HG03457 (cell line): ENCODE data around the gene GSDMA.
"Not testable (repeated sequence)": the region's sequence is repeated elsewhere in the genome, so short reads cannot be mapped to it uniquely, and the experiment has no call there.

ENCODE experiments used
- ATAC-seq: cut with Tn5 transposase; IDR thresholded peaks from one replicate; pipeline ENCODE4 v1.9.1; 2021; ENCODE audit warnings: moderate number of reproducible peaks; ENCODE audit not compliant: unreplicated experiment

GSDMA gene

DNA sequence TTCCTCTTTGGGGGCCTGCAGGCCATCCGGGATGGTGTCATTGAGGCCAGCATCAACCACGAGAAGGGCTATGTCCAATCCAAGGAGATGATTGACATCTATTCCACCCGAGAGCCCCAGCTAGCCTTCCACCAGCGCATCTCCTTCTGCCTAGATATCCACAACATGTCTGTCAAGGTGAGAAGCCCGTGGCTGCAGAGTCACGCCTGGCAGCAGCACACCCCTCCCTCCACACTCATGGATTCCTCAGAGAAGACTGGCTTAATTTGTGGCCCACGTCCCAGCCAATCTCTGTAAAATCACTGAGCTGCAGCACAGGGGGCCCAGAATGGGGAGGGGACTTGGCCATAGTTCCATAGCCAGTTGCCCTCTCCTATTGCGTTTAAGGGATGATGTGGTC is 33.4 kb downstream of the GSDMA start:
- no peak for ATAC-seq

DNA sequence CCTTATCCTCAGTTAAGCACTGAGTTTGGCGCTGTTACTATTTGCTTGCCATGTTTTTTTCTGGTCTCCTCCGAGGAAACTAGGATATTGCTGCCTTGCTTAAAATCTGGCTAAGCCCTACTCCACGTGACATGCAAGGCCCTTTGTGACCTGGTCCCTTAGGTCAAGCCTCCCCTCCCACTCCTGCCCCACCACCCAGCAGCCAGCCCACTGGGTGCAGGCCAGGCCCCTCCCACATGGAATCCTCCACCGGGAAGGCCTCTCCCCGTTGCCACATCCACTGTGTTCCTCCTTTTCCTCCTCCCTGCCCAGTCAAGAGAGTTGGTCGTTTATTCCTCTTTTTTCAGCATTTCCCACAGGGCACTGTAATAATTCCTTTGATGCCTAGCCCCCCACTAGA is 34.0 kb downstream of the GSDMA start:
- ATAC-seq, result no peak

DNA sequence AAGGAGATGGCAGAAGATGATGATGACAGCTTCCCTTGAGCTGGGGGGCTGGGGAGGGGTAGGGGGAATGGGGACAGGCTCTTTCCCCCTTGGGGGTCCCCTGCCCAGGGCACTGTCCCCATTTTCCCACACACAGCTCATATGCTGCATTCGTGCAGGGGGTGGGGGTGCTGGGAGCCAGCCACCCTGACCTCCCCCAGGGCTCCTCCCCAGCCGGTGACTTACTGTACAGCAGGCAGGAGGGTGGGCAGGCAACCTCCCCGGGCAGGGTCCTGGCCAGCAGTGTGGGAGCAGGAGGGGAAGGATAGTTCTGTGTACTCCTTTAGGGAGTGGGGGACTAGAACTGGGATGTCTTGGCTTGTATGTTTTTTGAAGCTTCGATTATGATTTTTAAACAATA is 34.7 kb downstream of the GSDMA start:
- ATAC-seq, result no peak

DNA sequence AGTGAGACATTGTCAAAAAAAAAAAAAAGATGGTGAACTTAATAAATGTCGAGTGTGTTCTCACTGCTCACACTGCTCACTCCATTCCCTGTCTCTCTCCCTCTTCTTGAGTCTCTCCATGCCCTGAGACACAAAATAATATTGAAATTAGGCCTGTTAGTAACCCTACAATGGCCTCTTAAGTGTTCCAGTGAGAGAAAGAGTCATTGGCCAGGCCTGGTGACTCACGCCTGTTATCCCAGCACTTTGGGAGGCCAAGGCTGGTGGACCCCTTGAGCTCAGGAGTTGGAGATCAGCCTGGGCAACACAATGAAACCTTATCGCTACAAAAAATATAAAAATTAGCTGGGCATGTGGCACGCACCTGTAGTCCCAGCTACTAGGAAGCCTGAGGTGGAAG is 36.3 kb downstream of the GSDMA start:
- no peak for ATAC-seq

DNA sequence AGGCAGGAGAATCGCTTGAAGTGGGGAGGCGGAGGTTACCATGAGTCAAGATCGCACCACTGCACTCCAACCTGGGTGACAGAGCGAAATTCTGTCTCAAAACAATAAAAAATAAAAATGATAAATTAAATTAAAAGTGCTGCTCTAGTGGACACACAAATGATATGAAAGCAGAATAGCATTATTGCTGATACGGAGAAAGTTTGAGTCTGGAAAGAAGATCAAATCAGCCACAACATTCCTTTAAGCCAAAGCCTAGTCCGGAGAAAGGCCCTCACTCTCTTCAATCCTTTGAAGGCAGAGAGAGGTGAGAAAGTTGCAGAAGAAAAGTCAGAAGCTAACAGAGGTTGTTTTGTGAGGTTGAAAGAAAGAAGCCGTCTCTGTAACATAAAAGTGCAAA is 37.4 kb downstream of the GSDMA start:
- no peak for ATAC-seq

DNA sequence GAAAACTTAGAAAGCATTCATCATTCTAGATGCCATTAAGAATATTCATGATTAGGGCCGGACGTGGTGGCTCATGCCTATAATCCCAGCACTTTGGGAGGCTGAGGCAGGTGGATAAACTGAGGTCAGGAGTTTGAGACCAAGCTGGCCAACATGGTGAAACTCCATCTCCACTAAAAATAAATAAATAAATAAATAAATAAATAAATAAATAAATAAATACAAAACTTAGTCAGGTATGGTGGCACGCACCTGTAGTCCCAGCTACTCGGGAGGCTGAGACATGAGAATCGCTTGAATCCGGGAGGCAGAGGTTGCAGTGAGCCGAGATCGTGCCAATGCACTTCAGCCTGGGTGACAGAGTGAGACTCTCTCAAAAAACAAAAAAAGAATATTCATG is 38.5 kb downstream of the GSDMA start:
- ATAC-seq, result not testable (repeated sequence)

DNA sequence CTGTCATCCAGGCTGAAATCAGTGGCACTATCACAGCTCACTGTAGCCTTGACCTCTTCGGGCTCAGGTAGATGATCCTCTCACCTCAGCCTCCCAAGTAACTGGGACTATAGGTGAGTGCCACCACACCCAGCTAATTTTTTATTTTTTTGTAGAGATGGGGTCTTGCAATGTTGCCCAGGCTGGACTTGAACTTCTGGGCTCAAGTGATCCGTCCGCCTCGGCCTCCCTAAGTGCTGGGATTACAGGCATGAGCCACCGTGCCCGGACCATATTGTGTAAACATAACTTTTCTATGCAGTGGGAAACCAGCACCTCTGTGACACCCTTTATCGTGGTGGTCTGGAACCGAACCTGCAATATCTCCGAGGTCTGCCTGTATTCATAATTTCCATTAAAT is 41.3 kb downstream of the GSDMA start:
- ATAC-seq, result no peak

DNA sequence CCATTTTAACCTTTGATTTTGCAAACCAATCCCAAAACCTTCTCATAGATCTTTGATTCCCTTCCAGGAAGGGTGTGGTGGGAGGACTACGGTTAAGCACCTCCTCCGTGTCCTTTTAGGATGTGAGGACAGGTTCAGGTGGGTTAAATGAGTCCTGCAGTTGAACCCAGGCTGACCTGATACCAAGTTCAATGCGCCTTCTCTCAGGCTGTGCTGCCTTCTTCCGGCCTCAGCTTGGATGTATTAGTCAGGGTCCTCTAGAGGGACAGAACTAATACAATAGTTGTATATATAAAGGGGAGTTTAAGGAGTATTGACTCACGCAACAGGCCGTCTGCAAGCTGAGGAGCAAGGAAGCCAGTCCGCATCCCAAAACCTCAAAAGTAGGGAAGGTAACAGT is 41.9 kb downstream of the GSDMA start:
- no peak for ATAC-seq

DNA sequence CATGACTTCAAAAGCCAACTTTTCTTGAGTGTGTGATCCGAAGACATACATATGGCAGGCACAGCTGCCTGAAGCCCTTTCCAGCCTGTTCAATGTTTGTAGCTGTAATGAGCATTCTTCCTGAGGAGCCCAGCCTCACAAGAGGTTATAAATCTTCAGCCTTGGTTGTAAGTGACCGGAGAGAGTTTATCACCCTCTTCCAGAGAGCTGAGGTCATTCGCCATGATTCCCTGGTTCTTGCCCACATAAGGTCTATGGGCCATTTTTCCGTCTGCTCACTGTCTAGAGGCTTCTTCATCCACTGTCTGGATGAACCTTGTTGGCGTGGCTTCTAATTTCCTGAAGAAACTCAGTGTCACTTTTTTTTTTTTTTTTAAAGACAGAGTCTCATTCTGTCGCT is 42.7 kb downstream of the GSDMA start:
- no peak for ATAC-seq

DNA sequence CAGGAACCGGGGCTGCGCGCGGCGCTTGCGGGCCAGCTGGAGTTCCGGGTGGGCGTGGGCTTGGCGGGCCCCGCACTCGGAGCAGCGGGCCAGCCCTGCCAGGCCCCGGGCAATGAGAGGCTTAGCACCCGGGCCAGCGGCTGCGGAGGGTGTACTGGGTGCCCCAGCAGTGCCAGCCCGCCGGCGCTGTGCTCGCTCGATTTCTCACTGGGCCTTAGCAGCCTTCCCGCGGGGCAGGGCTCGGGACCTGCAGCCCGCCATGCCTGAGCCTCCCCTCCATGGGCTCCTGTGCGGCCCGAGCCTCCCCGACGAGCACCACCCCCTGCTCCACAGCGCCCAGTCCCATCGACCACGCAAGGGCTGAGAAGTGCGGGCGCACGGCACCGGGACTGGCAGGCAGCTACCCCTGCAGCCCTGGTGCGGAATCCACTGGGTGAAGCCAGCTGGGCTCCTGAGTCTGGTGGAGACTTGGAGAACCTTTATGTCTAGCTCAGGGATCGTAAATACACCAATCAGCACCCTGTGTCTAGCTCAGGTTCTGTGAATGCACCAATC is 48.2 kb downstream of the GSDMA start:
- not testable (repeated sequence) for ATAC-seq

DNA sequence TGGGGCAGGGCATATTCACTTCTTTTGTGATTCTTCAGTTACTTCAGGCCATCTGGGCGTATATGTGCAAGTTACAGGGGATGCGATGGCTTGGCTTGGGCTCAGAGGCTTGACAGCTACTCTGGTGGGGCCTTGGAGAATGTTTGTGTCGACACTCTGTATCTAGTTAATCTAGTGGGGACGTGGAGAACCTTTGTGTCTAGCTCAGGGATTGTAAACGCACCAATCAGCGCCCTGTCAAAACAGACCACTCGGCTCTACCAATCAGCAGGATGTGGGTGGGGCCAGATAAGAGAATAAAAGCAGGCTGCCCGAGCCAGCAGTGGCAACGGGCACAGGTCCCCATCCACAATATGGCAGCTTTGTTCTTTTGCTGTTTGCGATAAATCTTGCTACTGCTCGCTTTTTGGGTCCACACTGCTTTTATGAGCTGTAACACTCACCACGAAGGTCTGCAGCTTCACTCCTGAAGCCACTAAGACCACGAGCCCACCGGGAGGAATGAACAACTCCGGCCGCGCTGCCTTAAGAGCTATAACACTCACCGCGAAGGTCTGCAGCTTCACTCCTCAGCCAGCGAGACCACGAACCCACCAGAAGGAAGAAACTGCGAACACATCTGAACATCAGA is 49.3 kb downstream of the GSDMA start:
- ATAC-seq, result not testable (repeated sequence)

DNA sequence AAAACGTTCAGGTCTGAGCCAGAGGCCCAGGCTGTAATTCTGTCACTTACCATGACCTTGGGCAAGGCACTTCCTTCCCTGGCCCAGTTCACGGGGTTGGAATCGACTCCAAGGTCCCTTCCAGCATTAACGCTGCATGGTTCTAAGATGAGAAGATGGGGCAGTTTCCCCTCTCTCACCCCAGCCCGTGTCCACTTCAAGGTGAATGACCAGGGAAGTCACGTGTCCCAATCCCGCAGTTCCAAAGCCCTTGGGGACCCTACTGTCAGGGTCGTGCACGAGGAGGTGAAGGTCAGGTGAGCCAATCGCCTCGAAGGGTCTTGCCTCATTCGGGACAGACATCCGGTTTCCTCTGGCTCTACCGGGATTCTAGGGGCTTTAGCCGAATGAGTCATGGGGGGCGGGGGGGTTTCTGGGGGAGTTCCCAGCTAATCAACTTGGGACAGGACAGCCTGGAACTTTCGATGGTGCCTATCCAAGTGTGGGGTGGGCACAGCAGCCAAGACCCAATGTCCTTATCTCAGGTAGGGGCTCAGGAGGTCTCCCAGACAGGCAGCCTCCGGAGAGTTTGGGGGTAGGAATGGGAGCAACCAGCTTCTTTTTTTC is 51.7 kb downstream of the GSDMA start:
- no peak for ATAC-seq

DNA sequence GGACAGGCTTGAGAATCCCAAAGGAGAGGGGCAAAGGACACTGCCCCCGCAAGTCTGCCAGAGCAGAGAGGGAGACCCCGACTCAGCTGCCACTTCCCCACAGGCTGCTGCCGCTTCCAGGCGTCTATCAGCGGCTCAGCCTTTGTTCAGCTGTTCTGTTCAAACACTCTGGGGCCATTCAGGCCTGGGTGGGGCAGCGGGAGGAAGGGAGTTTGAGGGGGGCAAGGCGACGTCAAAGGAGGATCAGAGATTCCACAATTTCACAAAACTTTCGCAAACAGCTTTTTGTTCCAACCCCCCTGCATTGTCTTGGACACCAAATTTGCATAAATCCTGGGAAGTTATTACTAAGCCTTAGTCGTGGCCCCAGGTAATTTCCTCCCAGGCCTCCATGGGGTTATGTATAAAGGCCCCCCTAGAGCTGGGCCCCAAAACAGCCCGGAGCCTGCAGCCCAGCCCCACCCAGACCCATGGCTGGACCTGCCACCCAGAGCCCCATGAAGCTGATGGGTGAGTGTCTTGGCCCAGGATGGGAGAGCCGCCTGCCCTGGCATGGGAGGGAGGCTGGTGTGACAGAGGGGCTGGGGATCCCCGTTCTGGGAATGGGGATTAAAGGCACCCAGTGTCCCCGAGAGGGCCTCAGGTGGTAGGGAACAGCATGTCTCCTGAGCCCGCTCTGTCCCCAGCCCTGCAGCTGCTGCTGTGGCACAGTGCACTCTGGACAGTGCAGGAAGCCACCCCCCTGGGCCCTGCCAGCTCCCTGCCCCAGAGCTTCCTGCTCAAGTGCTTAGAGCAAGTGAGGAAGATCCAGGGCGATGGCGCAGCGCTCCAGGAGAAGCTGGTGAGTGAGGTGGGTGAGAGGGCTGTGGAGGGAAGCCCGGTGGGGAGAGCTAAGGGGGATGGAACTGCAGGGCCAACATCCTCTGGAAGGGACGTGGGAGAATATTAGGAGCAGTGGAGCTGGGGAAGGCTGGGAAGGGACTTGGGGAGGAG is 52.5 kb downstream of the GSDMA start, which contains the start of gene CSF3:
TSS of gene CSF3 (plus strand) at position 436 of the 993 bp plus-strand sequence. CDS start at position 471, 35 bp downstream.
- ATAC-seq, result no peak

DNA sequence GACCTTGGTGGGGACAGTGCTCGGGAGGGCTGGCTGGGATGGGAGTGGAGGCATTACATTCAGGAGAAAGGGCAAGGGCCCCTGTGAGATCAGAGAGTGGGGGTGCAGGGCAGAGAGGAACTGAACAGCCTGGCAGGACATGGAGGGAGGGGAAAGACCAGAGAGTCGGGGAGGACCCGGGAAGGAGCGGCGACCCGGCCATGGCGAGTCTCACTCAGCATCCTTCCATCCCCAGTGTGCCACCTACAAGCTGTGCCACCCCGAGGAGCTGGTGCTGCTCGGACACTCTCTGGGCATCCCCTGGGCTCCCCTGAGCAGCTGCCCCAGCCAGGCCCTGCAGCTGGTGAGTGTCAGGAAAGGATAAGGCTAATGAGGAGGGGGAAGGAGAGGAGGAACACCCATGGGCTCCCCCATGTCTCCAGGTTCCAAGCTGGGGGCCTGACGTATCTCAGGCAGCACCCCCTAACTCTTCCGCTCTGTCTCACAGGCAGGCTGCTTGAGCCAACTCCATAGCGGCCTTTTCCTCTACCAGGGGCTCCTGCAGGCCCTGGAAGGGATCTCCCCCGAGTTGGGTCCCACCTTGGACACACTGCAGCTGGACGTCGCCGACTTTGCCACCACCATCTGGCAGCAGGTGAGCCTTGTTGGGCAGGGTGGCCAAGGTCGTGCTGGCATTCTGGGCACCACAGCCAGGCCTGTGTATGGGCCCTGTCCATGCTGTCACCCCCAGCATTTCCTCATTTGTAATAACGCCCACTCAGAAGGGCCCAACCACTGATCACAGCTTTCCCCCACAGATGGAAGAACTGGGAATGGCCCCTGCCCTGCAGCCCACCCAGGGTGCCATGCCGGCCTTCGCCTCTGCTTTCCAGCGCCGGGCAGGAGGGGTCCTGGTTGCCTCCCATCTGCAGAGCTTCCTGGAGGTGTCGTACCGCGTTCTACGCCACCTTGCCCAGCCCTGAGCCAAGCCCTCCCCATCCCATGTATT is 53.5 kb downstream of the GSDMA start:
- no peak for ATAC-seq

DNA sequence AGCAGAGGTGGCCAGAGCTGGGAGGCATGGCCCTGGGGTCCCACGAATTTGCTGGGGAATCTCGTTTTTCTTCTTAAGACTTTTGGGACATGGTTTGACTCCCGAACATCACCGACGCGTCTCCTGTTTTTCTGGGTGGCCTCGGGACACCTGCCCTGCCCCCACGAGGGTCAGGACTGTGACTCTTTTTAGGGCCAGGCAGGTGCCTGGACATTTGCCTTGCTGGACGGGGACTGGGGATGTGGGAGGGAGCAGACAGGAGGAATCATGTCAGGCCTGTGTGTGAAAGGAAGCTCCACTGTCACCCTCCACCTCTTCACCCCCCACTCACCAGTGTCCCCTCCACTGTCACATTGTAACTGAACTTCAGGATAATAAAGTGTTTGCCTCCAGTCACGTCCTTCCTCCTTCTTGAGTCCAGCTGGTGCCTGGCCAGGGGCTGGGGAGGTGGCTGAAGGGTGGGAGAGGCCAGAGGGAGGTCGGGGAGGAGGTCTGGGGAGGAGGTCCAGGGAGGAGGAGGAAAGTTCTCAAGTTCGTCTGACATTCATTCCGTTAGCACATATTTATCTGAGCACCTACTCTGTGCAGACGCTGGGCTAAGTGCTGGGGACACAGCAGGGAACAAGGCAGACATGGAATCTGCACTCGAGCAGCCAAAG is 54.7 kb downstream of the GSDMA start:
- ATAC-seq, result no peak

DNA sequence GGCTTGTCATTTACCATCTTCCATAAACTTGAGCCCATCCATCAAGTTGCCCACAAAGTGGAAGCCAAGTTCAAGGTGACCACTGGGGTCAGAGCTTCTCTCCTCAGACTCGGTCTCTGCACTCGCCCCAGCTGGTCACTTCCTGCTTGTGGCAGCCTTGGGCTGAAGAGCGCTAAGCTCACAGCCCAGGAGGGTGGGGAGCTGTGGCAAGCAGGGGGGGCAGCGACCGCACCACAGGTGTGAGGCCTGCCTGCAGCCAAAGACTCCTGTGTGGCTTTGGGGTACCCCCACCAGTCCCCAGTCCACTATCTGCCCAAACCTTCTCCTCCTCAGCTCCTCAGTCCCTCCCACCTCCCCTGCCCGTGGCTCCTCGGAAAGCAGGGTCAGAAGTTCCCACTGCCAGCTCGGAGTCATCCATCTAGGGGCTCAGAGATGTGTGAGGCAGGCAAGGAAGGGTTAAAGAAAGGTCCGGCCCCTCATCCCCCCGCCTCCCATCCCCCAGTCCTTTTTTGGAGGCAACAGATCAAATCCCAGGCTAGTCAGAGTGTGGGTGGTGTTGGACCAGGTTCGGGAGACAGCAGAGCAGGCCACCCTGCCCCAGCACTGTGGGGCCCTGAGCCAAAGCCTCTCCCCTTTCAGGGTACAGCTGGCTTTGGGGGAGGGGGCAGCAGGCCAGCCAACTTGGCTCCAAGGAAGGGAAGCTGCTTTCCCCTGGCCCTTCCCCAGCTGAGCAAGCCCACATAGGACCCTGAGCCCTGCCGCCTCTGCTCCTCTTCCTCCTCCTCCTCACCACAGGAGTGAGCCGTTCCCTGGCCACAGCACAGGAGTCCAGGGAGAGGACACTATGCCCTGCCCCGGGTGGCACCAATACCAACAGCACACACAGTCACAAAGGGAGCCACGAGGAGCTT is 55.7 kb downstream of the GSDMA start:
- ATAC-seq, result no peak

DNA sequence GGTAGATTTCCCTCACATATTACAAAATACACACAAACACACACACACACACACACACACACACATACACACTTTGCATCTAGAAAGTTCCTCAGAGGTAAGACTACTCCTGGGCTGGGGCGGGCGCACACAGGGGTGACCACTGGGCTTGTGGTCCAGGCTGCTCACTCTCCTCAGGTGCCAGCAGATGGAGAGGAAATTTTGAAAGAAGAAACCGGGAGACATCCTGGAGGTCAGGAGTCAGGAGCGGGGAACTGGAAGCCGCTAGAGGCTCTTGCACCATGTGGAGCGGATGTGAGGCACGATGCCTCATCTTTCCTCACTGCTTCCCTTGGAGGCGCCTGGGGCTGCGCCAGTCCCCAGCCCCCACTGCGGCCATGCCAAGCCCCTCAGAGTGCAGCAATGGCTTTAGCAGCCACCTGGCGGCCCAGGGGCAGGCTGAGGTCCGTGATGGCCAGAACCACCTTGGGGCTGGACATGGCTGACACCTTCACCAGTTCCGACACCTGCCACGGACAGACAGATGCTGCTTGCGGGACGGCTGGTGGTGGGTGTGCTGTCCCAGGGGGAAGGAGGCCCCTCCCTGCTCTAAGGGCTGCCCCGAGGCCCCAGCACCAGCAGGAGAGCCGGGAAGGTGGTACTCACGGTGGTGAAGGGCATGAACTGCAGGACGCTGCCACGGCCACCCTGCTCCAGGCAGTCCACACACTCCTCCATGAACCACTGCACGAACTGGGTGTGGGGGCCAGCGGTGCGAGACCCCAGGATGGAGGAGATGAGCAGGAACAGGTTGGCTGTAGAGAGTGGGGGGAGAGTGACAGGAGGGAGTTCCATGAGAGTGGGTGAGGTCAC is 56.6 kb downstream of the GSDMA start:
- ATAC-seq, result no peak

DNA sequence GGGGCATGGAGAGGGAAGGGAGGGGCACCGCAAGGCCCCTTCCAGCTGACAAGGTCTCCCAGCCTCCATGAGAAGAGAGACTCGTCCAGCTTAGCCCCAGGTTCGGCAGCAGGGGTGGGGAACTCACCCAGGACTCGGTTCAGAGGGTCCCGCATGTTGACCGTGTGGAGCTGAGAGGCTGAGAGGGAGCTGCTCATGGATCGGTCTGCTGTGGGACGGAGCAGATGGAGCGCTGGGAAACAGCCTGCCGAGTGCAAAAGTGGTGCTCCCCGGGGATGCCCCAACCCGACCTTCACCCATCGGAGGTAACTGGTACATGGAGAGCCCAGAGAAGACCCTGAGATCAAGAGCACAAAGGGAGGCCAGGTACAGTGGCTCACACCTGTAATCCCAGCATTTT is 57.3 kb downstream of the GSDMA start:
- ATAC-seq, result no peak
